ENCODE results near the gene PROK1.

DNA sequence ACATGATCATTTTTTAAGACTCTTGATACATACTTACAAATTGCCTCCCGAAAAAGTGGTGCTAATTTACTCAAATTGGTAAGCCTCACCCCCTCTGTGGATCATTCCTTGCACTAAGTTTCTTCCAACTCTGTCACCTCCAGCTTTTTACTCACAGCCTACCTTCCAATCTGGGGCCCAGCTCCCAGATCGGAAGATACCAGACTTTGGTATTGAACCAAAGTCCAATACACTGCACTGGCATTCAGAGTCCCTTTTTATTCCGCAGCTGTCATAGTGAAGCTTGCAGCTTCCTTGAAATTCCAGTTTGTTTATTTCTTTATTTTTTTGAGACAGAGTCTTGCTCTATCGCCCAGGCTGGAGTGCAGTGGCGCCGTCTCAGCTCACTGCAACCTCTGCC, 41.6 kb upstream of the PROK1 start:
- TF ChIP-seq CTCF (IDR thresholded peaks at IDR 0.05) (no peak), POLR2AphosphoS5 (IDR thresholded peaks at IDR 0.05) (no peak)

Data from suprapubic skin (tissue), 3 donors.